Ramos (cell line): ENCODE measurements around the gene RLN2.

Experiments
- in situ Hi-C: fragments of 300-500 bp; cut with MboI; formaldehyde crosslinking; loops from one replicate; pipeline ENCODE4 v1.14.3; 2022; ENCODE audit warnings: low sequenced_read_pairs; ENCODE audit not compliant: unreplicated experiment

RLN2 gene, protein sequence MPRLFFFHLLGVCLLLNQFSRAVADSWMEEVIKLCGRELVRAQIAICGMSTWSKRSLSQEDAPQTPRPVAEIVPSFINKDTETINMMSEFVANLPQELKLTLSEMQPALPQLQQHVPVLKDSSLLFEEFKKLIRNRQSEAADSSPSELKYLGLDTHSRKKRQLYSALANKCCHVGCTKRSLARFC

DNA sequence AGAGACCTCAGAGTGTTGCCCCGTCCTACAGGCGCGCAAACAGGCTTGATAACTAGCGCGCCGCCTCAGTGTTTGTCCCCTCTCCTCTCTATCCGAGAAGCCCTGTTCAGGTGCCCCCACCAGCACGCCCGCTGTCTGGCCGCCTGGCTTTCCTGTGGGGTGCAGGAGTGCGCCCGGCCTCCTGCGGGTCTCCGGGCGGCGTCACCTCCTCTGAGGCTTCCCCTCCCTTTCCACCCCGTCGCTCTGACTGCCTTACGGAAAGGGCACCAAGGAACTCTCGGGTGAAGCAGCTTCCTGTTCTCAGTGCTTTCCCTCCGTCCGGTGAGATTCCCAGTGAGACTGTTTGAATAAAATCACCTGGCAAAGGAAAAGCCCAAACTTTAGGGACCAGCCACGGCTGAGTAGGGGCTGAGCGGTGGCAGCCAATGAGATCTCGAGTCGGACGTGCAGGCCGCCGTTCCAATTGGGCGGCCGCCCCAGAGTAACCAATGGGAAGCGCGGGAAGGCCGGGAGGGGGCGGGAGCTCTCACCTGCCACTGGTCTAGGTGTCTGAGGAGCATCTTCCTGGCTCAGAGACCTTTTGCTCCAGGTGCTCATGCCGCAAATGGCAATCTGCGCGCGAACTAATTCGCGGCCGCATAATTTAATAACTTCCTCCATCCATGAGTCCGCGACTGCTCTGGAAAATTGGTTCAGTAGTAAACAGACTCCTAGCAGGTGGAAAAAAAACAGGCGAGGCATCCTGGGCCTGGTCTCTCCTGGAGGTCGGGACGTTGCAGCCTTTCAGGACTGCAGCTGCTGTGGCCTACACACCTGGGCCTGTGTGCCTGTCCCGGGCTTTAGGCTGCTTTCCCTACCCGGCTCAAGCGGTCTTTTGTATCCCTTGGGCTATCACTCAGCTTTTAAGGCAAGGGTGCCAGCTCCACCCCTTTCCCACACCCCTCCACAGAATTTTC is at the start of gene RLN2:
Gene RLN2 (minus strand): TSS at position 877 of the 956 bp plus-strand sequence. CDS start 136 bp downstream, at position 741.
- in situ Hi-C loops = loop anchor here (25.0 kb wide), 1 partner anchor 283 kb away; no protein-coding TSS in a partner anchor

DNA sequence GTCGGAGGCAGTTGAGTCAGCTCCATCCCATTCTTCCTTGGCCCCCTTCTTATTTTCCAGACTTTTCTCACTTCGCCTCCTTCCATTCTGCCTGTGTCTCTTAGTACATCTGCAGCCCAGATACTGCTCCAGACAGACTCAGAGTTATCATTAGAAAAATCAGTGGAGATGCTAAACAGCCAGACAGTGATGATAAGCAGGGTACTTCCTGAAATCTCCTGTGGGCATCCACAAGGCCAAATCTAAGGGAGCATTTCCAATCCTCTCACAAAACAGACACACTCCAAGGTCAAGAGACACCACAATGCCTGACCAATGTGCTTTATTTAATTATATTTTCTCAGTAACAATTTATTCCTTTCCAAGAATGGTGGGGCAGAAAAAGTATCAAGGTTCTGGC is 49.7 kb upstream of the RLN2 start:
- in situ Hi-C loops = loop anchor here (10.0 kb wide), 1 partner anchor 61 kb away; no protein-coding TSS in a partner anchor

DNA sequence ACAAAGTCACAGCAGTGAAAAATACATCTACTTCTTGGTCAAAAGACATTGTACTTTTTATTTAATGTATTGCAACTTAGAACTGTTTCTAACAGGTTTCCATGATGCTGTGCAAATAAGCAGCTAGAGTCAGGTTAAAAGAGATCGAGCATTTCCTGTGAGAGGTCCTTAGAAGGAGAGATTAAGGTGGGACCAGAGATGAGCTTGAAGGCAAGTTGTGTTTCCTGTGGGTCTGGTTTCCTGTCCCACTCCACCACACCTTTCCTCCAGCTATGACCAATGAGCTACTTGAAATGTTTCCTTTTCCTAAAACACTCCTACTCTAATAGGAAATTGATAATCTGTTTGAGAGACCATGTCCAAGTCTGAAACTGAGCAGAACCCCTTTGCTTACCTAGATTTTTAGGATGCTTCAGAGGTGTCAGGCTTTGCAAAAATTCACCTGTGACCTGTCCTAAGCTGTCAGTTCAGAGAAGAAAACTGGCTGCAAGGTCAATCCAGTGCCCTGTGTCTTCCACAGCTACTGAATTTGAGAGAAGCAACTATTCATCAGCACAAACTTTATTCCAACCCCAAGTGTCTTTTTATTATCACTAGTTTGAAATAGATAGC is 48.2 kb upstream of the RLN2 start:
- in situ Hi-C loops = loop anchor here (10.0 kb wide), 1 partner anchor 62 kb away; no protein-coding TSS in a partner anchor

DNA sequence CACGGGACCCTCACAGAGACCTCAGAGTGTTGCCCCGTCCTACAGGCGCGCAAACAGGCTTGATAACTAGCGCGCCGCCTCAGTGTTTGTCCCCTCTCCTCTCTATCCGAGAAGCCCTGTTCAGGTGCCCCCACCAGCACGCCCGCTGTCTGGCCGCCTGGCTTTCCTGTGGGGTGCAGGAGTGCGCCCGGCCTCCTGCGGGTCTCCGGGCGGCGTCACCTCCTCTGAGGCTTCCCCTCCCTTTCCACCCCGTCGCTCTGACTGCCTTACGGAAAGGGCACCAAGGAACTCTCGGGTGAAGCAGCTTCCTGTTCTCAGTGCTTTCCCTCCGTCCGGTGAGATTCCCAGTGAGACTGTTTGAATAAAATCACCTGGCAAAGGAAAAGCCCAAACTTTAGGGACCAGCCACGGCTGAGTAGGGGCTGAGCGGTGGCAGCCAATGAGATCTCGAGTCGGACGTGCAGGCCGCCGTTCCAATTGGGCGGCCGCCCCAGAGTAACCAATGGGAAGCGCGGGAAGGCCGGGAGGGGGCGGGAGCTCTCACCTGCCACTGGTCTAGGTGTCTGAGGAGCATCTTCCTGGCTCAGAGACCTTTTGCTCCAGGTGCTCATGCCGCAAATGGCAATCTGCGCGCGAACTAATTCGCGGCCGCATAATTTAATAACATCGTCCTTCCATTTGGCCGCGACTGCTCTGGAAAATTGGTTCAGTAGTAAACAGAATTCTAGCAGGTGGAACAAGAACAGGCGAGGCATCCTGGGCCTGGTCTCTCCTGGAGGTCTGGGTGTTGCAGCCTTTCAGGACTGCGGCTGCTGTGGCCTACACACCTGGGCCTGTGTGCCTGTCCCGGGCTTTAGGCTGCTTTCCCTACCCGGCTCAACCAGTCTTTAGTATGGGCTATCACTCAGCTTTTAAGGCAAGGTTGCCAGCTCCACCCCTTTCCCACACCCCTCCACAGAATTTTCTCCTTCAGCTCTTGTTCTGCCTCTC is 34.8 kb upstream of the RLN2 start, which contains the start of gene RLN1:
Gene RLN1 (minus strand): TSS at position 885 of the 990 bp plus-strand sequence. CDS start 130 bp downstream, at position 755.
- in situ Hi-C loops = loop anchor here (25.0 kb wide), 1 partner anchor 577 kb away; no protein-coding TSS in a partner anchor

DNA sequence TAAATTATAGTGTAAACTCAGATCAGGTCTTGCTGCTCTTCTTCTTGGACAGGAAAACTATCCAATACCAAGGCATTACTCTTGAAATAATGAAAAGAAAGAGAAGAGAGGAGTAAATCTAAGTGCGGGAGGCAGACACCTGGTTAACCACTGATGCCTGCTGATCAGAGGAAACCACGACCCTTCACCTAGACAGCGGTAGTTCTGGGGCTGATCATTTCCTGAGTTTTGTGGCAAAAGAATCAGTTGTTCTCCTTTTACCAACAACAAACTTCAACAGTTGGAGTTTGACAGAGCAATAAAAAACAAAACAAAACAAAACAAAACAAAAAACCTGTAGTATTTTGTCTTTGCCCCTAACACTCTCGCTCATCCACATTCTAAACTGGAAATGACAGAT is 32.2 kb upstream of the RLN2 start:
- in situ Hi-C loops = loop anchor here (25.0 kb wide), 1 partner anchor 574 kb away; no protein-coding TSS in a partner anchor

DNA sequence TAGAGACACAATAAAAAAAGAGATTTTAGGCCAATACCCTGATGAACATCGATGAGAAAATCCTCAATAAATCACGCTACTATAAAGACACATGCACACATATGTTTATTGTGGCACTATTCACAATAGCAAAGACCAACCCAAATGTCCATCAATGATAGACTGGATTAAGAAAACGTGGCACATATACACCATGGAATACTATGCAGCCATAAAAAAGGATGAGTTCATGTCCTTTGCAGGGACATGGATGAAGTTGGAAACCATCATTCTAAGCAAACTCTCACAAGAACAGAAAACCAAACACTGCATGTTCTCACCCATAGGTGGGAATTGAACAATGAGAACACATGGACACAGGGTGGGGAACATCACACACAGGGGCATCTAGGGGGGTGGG is 26.8 kb upstream of the RLN2 start:
- in situ Hi-C loops = loop anchor here (25.0 kb wide), 1 partner anchor 569 kb away; no protein-coding TSS in a partner anchor

DNA sequence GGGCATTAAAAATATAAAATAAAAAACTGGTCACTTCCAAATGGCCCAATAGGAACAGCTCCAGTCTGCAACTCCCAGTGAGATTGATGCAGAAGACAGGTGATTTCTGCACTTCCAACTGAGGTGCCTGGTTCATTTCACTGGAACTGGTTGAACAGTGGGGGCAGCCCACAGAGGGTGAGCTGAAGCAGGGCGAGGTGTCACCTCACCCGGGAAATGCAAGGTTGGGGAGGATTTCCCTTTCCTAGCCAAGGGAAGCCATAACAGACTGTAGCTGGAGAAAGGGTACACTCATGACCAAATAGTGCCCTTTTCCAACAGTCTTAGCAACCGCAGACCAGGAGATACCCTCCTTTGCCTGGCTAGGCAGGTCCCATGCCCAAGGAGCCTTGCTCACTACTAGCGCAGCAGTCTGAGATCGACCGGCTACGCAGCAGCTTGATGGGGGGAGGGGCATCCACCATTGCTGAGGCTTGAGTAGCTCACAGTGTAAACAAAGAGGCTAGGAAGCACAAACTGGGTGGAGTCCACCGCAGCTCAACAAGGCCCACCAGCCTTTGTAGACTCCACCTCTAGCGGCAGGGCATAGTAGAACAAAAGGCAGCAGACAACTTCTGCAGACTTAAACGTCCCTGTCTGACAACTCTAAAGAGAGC is 22.5 kb upstream of the RLN2 start:
- in situ Hi-C loops = loop anchor here (25.0 kb wide), 1 partner anchor 565 kb away; no protein-coding TSS in a partner anchor

DNA sequence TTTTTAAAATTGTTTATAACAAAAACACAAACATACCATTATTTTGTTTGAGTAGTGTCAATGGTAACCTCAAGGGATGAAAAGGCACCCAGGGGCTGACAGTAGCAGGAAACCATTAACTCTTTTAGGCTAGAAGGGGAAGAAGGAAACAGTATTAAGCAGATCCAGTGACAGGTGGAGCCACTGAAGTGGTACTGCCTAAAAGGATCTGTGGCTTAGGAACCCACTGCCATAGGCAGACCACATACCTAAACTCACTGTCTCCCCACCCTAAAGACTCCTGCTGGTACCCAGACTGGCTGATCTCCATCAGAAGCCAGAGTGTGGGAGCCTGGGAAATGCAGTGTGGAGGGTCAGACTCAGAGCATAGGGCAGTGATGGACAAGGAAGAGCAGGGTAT is 21.7 kb upstream of the RLN2 start:
- in situ Hi-C loops = loop anchor here (25.0 kb wide), 1 partner anchor 564 kb away; no protein-coding TSS in a partner anchor

DNA sequence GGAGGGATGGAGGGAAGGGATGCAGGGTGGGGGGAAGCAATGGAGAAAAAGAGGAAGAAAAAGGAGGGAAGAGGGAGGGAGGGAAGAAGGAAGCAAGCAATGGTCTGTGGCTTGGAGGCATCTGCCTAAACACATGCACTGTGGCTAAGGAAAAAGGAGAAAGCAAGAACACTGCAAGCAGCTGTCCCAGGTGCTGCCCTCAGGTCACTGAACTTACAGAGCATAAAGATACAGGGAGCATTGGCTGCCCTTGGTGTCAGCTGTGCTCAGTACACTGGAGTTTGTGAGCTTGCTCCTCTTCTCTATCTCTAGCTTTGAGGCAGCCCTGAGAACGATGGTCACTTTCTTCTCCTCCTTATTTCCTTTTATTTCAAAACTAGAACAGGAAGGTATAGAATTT is 17.1 kb upstream of the RLN2 start:
- in situ Hi-C loops = loop anchor here (25.0 kb wide), 1 partner anchor 266 kb away; no protein-coding TSS in a partner anchor

DNA sequence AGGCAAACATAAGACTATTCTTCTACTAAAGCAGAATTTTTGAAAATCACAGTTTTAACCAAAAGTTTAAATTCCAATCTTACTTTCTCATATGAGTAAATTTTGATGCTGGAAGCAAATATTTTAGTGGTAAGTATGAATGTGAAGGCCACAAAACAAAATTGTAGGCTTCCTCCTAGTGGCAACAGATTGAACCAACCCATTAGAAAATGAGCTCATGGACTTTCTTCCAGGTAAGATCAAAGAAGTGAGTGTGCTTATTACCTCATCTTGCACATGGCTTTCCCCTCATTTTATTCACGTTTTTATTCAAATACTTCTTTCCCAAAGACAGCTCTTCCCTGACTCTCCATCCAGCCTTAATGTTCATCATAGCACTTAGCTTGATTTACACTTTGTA is 16.5 kb upstream of the RLN2 start:
- in situ Hi-C loops = loop anchor here (25.0 kb wide), 1 partner anchor 266 kb away; no protein-coding TSS in a partner anchor

DNA sequence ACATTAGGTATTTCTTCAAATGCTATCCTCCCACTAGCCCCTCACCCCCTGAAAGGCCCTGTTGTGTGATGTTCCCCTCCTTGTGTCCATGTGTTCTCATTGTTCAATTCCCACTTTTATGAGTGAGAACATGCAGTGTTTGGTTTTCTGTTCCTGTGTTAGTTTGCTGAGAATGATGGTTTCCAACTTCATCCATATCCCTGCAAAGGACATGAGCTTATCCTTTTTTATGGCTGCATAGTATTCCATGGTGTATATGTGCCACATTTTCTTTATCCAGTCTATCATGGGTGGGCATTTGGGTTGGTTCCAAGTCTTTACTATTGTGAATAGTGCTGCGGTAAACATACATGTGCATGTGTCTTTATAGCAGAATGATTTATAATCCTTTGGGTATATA is 11.9 kb upstream of the RLN2 start:
- in situ Hi-C loops = loop anchor here (25.0 kb wide), 1 partner anchor 271 kb away; no protein-coding TSS in a partner anchor

DNA sequence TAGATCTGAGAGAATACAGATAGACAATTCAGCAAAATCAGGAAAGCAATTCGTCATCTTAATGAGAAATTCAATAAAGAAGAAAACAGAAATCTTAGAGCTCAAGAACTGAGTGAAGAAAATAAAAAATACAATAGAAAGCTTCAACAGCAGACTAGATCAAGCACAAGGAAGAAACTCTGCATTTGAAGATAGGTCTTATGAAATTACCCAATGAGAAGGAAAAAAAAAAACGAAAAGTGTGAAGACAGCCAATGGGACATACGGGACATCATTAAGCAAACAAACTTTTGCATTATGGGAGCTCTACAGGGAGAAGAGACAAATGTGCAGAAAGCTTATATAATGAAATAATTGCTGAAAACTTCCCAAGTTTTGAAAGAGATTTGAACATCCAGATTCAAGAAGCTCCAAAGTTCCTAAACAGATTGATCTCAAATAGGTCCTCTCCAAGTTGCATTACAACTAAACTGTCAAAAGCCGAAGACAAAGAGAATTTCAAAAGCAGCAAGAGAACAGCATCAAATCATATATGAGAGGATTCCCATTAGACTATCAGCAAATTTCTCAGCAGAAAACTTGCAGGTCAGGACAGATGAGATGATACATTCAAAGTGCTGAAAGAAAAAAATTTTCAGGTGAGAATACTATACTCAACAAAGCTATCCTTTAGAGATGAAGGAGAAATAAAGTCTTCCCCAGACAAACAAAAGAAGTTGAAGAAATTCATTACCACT is 10.8 kb upstream of the RLN2 start:
- in situ Hi-C loops = loop anchor here (25.0 kb wide), 1 partner anchor 272 kb away; no protein-coding TSS in a partner anchor

DNA sequence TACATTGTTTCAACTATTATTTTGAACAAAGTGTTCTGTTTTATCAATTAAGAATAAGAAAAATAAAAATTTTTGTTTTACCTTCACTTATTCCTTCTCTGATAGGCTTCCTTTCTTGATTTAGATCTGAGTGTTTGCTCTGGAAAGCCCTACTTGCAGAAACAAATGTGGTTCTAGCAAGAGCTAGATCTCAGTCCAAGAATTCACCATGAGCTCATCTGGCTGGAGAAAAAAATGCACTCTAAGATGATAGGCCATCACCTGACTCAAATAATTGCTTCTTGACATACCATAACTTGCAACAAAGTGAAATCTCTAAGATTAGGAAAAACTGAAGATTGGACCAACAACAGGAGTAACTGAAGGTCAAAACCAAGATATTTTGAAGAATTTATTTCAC is 6.3 kb upstream of the RLN2 start:
- in situ Hi-C loops = loop anchor here (25.0 kb wide), 1 partner anchor 276 kb away; no protein-coding TSS in a partner anchor

DNA sequence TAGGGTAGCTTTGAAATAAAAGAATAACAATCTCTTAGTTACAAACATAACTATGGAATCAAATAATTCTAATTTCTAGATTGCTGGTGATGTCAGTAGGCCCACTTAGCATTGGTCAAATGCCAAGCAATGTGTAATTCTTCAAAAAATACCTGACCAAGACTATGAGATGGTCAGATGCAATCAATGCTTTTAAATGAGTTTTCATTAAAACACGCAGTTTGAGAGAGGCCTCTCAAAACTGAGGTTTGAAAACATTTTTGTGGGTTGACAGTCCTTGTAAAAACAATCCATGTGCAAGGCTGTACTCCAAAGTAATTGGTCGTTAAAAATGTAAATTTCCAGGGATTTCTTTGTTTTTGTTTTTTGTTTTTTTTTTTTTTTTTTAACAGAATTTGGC is 1.2 kb upstream of the RLN2 start:
- in situ Hi-C loops = loop anchor here (25.0 kb wide), 1 partner anchor 282 kb away; no protein-coding TSS in a partner anchor

DNA sequence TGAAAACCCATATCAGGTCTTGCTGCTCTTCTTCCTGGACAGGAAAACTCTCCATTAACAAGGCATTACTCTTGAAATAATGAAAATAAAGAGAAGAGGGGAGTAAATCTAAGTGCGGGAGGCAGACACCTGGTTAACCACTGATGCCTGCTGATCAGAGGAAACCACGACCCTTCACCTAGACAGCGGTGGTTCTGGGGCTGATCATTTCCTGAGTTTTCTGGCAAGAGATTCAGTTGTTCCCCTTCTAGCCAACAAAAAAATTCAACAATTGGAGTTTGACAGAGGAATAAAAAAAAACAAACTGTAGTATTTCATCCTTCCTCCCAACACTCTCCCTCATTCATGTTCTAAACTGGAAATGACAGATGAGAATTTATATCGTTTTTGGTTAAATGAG is 3.0 kb downstream of the RLN2 start:
- in situ Hi-C loops = loop anchor here (25.0 kb wide), 1 partner anchor 286 kb away; no protein-coding TSS in a partner anchor

DNA sequence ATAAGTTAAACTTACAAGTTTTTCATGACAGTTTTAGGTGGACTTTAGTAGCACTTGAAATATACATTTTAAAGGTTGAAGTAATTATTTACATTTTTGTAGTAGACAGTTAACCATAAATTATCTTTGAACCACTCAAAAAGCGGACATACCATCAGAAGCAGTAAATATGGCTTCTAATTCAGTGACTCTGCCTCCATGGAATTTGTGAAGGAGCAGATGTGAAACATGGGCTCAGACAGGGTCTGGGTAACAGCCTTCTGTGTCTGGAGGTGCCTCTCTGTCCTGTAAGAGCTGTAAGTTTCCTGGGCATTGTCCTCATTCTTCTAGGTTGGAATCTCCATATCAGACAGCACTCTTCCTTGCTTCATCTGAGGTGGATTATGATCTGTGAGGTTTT is 12.4 kb downstream of the RLN2 start:
- in situ Hi-C loops = no loop called here

DNA sequence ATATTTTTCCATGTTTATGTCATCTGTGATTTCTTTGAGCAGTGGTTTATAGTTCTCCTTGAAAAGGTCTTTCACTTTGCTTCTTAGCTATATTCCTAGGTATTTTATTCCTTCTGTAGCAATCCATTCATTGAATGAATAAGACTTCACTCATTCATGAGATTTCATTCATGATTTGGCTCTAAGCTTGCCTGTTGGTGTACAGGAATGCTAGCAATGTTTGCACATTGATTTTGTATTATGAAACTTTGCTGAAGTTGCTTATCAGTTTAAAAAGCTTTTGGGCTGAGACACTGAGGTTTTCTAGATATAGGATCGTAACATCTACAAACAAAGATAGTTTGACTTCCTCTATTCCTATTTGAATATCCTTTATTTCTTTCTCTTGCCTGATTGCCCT is 15.9 kb downstream of the RLN2 start:
- in situ Hi-C loops = no loop called here

DNA sequence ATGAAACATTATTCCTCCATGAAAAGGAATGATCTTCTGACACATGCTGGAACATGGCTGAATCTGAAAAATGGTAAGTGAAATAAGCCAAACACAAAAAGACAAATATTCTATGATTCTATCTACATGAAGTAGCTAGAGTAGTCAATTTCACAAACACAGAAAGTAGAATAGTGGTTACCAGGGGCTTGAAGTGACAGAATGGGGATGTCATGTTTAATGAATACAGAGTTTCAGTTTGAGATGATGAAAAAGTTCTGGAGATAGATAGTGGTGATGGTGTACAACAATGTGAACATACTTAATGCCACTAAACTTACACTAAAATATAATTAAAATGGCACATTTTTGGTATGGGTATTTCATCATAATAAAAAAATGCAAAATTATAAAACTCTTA is 18.3 kb downstream of the RLN2 start:
- in situ Hi-C loops = no loop called here
